ENCODE measurements around the gene PREB. TPM values are rescaled to one million over a fixed set of nuclear protein-coding genes. Genes with fewer than 3 reads are reported as not detected.
A peak's percentile ranks its signal among the peaks of the same experiment; 100 is the strongest.

The PREB gene
- total and polyA plus RNA-seq, 2 of the 13 experiments (the other 11 are each of a cell fraction or from before 2014, with no cell fraction given), result 112 to 192 TPM

DNA sequence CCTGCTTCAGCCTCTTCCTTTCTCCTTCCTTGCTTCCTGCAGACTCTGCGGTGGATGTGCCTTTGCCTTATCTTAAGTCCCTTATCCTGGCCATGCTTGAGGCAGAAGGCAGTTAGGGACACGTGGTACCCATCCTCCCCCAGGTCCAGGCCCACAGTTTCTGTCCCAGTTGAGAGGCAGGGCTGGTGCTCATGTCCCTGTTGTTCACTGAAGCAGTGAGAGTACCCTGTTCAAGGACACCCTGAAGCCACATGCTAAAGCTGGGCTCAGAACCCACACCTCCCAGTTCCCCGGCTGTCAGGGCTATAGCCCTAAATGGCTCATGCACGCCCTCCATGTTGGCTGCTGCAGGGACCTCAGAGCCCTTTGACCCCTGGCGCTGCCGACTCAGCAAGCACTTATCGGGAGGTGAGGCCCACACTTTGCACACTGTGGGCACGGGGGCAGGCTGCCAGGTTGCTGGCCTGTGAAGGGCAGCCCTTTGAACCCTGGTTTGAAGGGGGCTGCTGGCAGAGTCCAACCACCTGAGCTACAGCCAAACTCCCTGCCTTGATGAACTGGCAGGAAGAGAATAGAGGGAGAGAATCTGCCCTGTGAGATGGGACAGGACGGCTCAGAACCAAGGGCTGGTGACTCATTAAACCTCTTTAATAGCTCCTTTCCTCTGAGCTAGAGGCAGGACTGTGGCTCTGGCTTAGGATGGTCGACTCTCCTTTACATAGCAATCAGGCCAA is 41.6 kb downstream of the PREB start (continued):
- TF ChIP-seq, protein P1, sequence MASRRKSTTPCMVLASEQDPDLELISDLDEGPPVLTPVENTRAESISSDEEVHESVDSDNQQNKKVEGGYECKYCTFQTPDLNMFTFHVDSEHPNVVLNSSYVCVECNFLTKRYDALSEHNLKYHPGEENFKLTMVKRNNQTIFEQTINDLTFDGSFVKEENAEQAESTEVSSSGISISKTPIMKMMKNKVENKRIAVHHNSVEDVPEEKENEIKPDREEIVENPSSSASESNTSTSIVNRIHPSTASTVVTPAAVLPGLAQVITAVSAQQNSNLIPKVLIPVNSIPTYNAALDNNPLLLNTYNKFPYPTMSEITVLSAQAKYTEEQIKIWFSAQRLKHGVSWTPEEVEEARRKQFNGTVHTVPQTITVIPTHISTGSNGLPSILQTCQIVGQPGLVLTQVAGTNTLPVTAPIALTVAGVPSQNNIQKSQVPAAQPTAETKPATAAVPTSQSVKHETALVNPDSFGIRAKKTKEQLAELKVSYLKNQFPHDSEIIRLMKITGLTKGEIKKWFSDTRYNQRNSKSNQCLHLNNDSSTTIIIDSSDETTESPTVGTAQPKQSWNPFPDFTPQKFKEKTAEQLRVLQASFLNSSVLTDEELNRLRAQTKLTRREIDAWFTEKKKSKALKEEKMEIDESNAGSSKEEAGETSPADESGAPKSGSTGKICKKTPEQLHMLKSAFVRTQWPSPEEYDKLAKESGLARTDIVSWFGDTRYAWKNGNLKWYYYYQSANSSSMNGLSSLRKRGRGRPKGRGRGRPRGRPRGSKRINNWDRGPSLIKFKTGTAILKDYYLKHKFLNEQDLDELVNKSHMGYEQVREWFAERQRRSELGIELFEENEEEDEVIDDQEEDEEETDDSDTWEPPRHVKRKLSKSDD (CRISPR knock-in tag; IDR thresholded peaks at IDR 0.05; ENCODE audit: low read depth), result peak; percentile 97
- TF ChIP-seq, protein P2, sequence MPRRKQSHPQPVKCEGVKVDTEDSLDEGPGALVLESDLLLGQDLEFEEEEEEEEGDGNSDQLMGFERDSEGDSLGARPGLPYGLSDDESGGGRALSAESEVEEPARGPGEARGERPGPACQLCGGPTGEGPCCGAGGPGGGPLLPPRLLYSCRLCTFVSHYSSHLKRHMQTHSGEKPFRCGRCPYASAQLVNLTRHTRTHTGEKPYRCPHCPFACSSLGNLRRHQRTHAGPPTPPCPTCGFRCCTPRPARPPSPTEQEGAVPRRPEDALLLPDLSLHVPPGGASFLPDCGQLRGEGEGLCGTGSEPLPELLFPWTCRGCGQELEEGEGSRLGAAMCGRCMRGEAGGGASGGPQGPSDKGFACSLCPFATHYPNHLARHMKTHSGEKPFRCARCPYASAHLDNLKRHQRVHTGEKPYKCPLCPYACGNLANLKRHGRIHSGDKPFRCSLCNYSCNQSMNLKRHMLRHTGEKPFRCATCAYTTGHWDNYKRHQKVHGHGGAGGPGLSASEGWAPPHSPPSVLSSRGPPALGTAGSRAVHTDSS (CRISPR knock-in tag; conservative IDR thresholded peaks at IDR 0.05), result no peak
- TF ChIP-seq IKZF1 (IDR thresholded peaks at IDR 0.05) (no peak), PAX8 (CRISPR knock-in tag; IDR thresholded peaks at IDR 0.05; ENCODE audit: borderline replicate concordance) (no peak), RBM39 (IDR thresholded peaks at IDR 0.05; ENCODE audit: low read depth, low read length, poor library complexity, severe bottlenecking) (peak; percentile 30), PCBP2 (optimal IDR thresholded peaks at IDR 0.05; ENCODE audit: low read depth, low read length, poor library complexity, severe bottlenecking) (no peak), MXI1 (IDR thresholded peaks at IDR 0.05; ENCODE audit: borderline replicate concordance, low read depth, low read length) (peak; percentile 86; the same call in 1 of the 3 replicates), KLF13 (CRISPR knock-in tag; IDR thresholded peaks at IDR 0.05) (no peak), ESRRA (CRISPR knock-in tag; IDR thresholded peaks at IDR 0.05; ENCODE audit: low read depth) (peak; percentile 94), KMT2A (CRISPR knock-in tag; IDR thresholded peaks at IDR 0.05) (peak; percentile 78; the same call in 1 of the 2 replicates), ZNF274 (CRISPR knock-in tag; IDR thresholded peaks at IDR 0.05) (peak; percentile 78), ZFP36L1 (CRISPR knock-in tag; IDR thresholded peaks at IDR 0.05) (peak; percentile 31; the same call in 1 of the 2 replicates), NR2F1 (CRISPR knock-in tag; IDR thresholded peaks at IDR 0.05) (peak; percentile 92 to 98), ZNF564 (CRISPR knock-in tag; IDR thresholded peaks at IDR 0.05) (peak; percentile 91)
- TF ChIP-seq, protein P3, sequence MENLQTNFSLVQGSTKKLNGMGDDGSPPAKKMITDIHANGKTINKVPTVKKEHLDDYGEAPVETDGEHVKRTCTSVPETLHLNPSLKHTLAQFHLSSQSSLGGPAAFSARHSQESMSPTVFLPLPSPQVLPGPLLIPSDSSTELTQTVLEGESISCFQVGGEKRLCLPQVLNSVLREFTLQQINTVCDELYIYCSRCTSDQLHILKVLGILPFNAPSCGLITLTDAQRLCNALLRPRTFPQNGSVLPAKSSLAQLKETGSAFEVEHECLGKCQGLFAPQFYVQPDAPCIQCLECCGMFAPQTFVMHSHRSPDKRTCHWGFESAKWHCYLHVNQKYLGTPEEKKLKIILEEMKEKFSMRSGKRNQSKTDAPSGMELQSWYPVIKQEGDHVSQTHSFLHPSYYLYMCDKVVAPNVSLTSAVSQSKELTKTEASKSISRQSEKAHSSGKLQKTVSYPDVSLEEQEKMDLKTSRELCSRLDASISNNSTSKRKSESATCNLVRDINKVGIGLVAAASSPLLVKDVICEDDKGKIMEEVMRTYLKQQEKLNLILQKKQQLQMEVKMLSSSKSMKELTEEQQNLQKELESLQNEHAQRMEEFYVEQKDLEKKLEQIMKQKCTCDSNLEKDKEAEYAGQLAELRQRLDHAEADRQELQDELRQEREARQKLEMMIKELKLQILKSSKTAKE (CRISPR knock-in tag; IDR thresholded peaks at IDR 0.05; ENCODE audit: borderline replicate concordance), result peak; percentile 68; the same call in 1 of the 2 replicates
- TF ChIP-seq, protein P4, sequence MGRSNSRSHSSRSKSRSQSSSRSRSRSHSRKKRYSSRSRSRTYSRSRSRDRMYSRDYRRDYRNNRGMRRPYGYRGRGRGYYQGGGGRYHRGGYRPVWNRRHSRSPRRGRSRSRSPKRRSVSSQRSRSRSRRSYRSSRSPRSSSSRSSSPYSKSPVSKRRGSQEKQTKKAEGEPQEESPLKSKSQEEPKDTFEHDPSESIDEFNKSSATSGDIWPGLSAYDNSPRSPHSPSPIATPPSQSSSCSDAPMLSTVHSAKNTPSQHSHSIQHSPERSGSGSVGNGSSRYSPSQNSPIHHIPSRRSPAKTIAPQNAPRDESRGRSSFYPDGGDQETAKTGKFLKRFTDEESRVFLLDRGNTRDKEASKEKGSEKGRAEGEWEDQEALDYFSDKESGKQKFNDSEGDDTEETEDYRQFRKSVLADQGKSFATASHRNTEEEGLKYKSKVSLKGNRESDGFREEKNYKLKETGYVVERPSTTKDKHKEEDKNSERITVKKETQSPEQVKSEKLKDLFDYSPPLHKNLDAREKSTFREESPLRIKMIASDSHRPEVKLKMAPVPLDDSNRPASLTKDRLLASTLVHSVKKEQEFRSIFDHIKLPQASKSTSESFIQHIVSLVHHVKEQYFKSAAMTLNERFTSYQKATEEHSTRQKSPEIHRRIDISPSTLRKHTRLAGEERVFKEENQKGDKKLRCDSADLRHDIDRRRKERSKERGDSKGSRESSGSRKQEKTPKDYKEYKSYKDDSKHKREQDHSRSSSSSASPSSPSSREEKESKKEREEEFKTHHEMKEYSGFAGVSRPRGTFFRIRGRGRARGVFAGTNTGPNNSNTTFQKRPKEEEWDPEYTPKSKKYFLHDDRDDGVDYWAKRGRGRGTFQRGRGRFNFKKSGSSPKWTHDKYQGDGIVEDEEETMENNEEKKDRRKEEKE (IDR thresholded peaks at IDR 0.05), result no peak
- TF ChIP-seq, protein P5, sequence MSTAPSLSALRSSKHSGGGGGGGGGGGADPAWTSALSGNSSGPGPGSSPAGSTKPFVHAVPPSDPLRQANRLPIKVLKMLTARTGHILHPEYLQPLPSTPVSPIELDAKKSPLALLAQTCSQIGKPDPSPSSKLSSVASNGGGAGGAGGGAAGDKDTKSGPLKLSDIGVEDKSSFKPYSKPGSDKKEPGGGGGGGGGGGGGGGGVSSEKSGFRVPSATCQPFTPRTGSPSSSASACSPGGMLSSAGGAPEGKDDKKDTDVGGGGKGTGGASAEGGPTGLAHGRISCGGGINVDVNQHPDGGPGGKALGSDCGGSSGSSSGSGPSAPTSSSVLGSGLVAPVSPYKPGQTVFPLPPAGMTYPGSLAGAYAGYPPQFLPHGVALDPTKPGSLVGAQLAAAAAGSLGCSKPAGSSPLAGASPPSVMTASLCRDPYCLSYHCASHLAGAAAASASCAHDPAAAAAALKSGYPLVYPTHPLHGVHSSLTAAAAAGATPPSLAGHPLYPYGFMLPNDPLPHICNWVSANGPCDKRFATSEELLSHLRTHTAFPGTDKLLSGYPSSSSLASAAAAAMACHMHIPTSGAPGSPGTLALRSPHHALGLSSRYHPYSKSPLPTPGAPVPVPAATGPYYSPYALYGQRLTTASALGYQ (CRISPR knock-in tag; IDR thresholded peaks at IDR 0.05), result peak; percentile 69; the same call in 1 of the 2 replicates

Data from HepG2 (cell line).